Activated naive CD8-positive, alpha-beta T cell treated with anti-CD3 and anti-CD28 coated beads, Interleukin-2, amount 10 ng/mL, durations not matched to agents 7 days and 5 days (primary cell): ENCODE measurements around the gene LRRC2. TPM values are rescaled to one million over a fixed set of nuclear protein-coding genes. Genes with fewer than 3 reads are reported as not detected.
"Not testable (repeated sequence)": the region's sequence is repeated elsewhere in the genome, so short reads cannot be mapped to it uniquely, and the experiment has no call there.

Experiments used
- ATAC-seq: fragments of 150-1000 bp; cut with Tn5 transposase; one replicate; pipeline ENCODE4 v1.10.0; 2021; ENCODE audit warnings: low read depth, moderate library complexity
- POLR2A ChIA-PET: fragments of 350-600 bp; sonication (Branson Sonifier 250); formaldehyde crosslinking; loops from one replicate; lab custom pipeline; 2021; ENCODE audit warnings: antibody characterized with exemption; lab: Charles Lee
- DNase-seq: peaks from one replicate; pipeline ENCODE4 v3.0.0; 2021
- H3K27ac Mint-ChIP-seq: one replicate; pipeline ENCODE4 v1.8.0; 2022; ENCODE audit warnings: mild to moderate bottlenecking, mixed read lengths
- H3K27me3 Mint-ChIP-seq: one replicate; pipeline ENCODE4 v1.8.0; 2022; ENCODE audit warnings: mild to moderate bottlenecking, moderate library complexity, mixed read lengths
- H3K36me3 Mint-ChIP-seq: one replicate; pipeline ENCODE4 v1.8.0; 2021; ENCODE audit warnings: mild to moderate bottlenecking, mixed read lengths
- H3K4me1 Mint-ChIP-seq: one replicate; pipeline ENCODE4 v1.8.0; 2021; ENCODE audit warnings: mixed read lengths
- H3K4me3 Mint-ChIP-seq: one replicate; pipeline ENCODE4 v1.8.0; 2022; ENCODE audit warnings: mild to moderate bottlenecking, moderate library complexity, mixed read lengths
- H3K9me3 Mint-ChIP-seq: one replicate; pipeline ENCODE4 v1.8.0; 2021; ENCODE audit warnings: mixed read lengths
- total RNA-seq, 2 experiments: library from RNA; stranded (reverse); gene quantifications; one replicate each; pipeline ENCODE4 v1.2.3, GENCODE V29; 2021

LRRC2 gene
- total RNA-seq, 2 experiments from 2014 or later, result 0.45 to 0.75 TPM

GRCh38 chr3:46523556-46523955, 42.5 kb downstream of the LRRC2 start:
- no peak overlapping the region for H3K27ac Mint-ChIP-seq

GRCh38 chr3:46522201-46522600, 43.9 kb downstream of the LRRC2 start:
- ATAC-seq, DNase-seq, H3K36me3 Mint-ChIP-seq, POLR2A ChIA-PET, H3K9me3 Mint-ChIP-seq, H3K27ac Mint-ChIP-seq, H3K4me1 Mint-ChIP-seq, H3K4me3 Mint-ChIP-seq: not testable (repeated sequence)
- peaks cover 11% of the 10 kb centered on the region for H3K27me3 Mint-ChIP-seq

More at GRCh38 chr3:46523556-46523955, 42.5 kb downstream of the LRRC2 start:
- ATAC-seq (no peak), DNase-seq (no peak)
- no peaks in the 10 kb centered on the region for H3K36me3 Mint-ChIP-seq
- H3K9me3 Mint-ChIP-seq, result no peaks in the 10 kb centered on the region
- no peak overlapping the region for H3K4me3 Mint-ChIP-seq
- POLR2A ChIA-PET, result no interaction called here
- H3K27me3 Mint-ChIP-seq, result peaks cover 13% of the 10 kb centered on the region
- H3K4me1 Mint-ChIP-seq, result no peaks in the 10 kb centered on the region

- POLR2A ChIA-PET, result no interaction called here
- no peak for DNase-seq
- no peaks in the 10 kb centered on the region for H3K4me1 Mint-ChIP-seq
These were observed 45.0 kb downstream of the LRRC2 start for GRCh38 chr3:46521096-46521495.

GRCh38 chr3:46520531-46520930, 45.6 kb downstream of the LRRC2 start:
- H3K4me1 Mint-ChIP-seq, result no peaks in the 10 kb centered on the region
- POLR2A ChIA-PET, result no interaction called here
- H3K4me3 Mint-ChIP-seq, result no peak overlapping the region
- H3K27ac Mint-ChIP-seq, result no peak overlapping the region
- peaks cover 9% of the 10 kb centered on the region for H3K27me3 Mint-ChIP-seq
- no peak for DNase-seq
- H3K9me3 Mint-ChIP-seq, result no peaks in the 10 kb centered on the region
- ATAC-seq, result no peak
- no peaks in the 10 kb centered on the region for H3K36me3 Mint-ChIP-seq

More at GRCh38 chr3:46521096-46521495, 45.0 kb downstream of the LRRC2 start:
- Mint-ChIP-seq H3K4me3 (no peak overlapping the region), H3K27ac (no peak overlapping the region), H3K36me3 (no peaks in the 10 kb centered on the region), H3K9me3 (no peaks in the 10 kb centered on the region), H3K27me3 (peaks cover 9% of the 10 kb centered on the region)
- no peak for ATAC-seq

- Mint-ChIP-seq H3K27ac (no peak overlapping the region), H3K4me1 (no peaks in the 10 kb centered on the region), H3K36me3 (no peaks in the 10 kb centered on the region), H3K4me3 (no peak overlapping the region), H3K9me3 (no peaks in the 10 kb centered on the region), H3K27me3 (peaks cover 9% of the 10 kb centered on the region)
- POLR2A ChIA-PET, result no interaction called here
- ATAC-seq (no peak), DNase-seq (no peak)
These were observed 46.1 kb downstream of the LRRC2 start for GRCh38 chr3:46519952-46520351.

GRCh38 chr3:46517784-46518181, 48.3 kb downstream of the LRRC2 start:
- ATAC-seq, result no peak
- Mint-ChIP-seq H3K27ac (no peak overlapping the region), H3K4me1 (no peaks in the 10 kb centered on the region), H3K9me3 (no peaks in the 10 kb centered on the region), H3K27me3 (peaks cover 7% of the 10 kb centered on the region), H3K36me3 (no peaks in the 10 kb centered on the region), H3K4me3 (no peak overlapping the region)
- no peak for DNase-seq
- POLR2A ChIA-PET, result no interaction called here

GRCh38 chr3:46517016-46517783, 48.9 kb downstream of the LRRC2 start:
- peaks cover 9% of the 10 kb centered on the region for H3K27me3 Mint-ChIP-seq
- H3K27ac Mint-ChIP-seq, result no peak overlapping the region
- H3K9me3 Mint-ChIP-seq, result no peaks in the 10 kb centered on the region
- POLR2A ChIA-PET, result no interaction called here
- DNase-seq (no peak), ATAC-seq (no peak)
- H3K4me3 Mint-ChIP-seq, result no peak overlapping the region
- no peaks in the 10 kb centered on the region for H3K36me3 Mint-ChIP-seq
- H3K4me1 Mint-ChIP-seq, result no peaks in the 10 kb centered on the region

GRCh38 chr3:46516521-46516920, 49.6 kb downstream of the LRRC2 start:
- DNase-seq (no peak), ATAC-seq (no peak)
- no peaks in the 10 kb centered on the region for H3K36me3 Mint-ChIP-seq
- no peak overlapping the region for H3K27ac Mint-ChIP-seq
- no peaks in the 10 kb centered on the region for H3K4me1 Mint-ChIP-seq
- H3K27me3 Mint-ChIP-seq, result peaks cover 10% of the 10 kb centered on the region
- POLR2A ChIA-PET, result interaction anchor here (0.7 kb wide), 2 partner anchors 30 to 668 kb away, joined by 3 read pairs; no protein-coding TSS in a partner anchor
- no peak overlapping the region for H3K4me3 Mint-ChIP-seq
- no peaks in the 10 kb centered on the region for H3K9me3 Mint-ChIP-seq

GRCh38 chr3:46512191-46512749, 53.8 kb downstream of the LRRC2 start:
- POLR2A ChIA-PET, result no interaction called here
- Mint-ChIP-seq H3K27me3 (peaks cover 15% of the 10 kb centered on the region), H3K4me1 (no peaks in the 10 kb centered on the region), H3K9me3 (no peaks in the 10 kb centered on the region), H3K4me3 (no peak overlapping the region), H3K27ac (no peak overlapping the region), H3K36me3 (no peaks in the 10 kb centered on the region)
- DNase-seq (no peak), ATAC-seq (no peak)

- DNase-seq (no peak), ATAC-seq (no peak)
- no peak overlapping the region for H3K4me3 Mint-ChIP-seq
- no peaks in the 10 kb centered on the region for H3K9me3 Mint-ChIP-seq
- no peak overlapping the region for H3K27ac Mint-ChIP-seq
- H3K27me3 Mint-ChIP-seq, result peaks cover 18% of the 10 kb centered on the region
- no peaks in the 10 kb centered on the region for H3K4me1 Mint-ChIP-seq
- POLR2A ChIA-PET, result no interaction called here
- no peaks in the 10 kb centered on the region for H3K36me3 Mint-ChIP-seq
These were observed 56.4 kb downstream of the LRRC2 start for GRCh38 chr3:46509661-46510187.

- Mint-ChIP-seq H3K36me3 (no peaks in the 10 kb centered on the region), H3K9me3 (no peaks in the 10 kb centered on the region), H3K4me3 (no peak overlapping the region), H3K27ac (no peak overlapping the region), H3K4me1 (no peaks in the 10 kb centered on the region), H3K27me3 (peaks cover 18% of the 10 kb centered on the region)
- POLR2A ChIA-PET, result no interaction called here
- no peak for ATAC-seq
- no peak for DNase-seq
These were observed 57.1 kb downstream of the LRRC2 start for GRCh38 chr3:46508850-46509591.

- H3K27me3 Mint-ChIP-seq, result peaks cover 10% of the 10 kb centered on the region
- H3K9me3 Mint-ChIP-seq, result no peaks in the 10 kb centered on the region
- H3K27ac Mint-ChIP-seq, result no peak overlapping the region
- H3K4me3 Mint-ChIP-seq, result no peak overlapping the region
- DNase-seq (no peak), ATAC-seq (no peak)
- POLR2A ChIA-PET, result no interaction called here
- H3K4me1 Mint-ChIP-seq, result peaks cover 1% of the 10 kb centered on the region
- H3K36me3 Mint-ChIP-seq, result no peaks in the 10 kb centered on the region
These were observed 59.6 kb downstream of the LRRC2 start for GRCh38 chr3:46506526-46506925.

- Mint-ChIP-seq H3K27me3 (peaks cover 6% of the 10 kb centered on the region), H3K36me3 (no peaks in the 10 kb centered on the region), H3K9me3 (no peaks in the 10 kb centered on the region), H3K27ac (no peak overlapping the region), H3K4me1 (peaks cover 1% of the 10 kb centered on the region), H3K4me3 (no peak overlapping the region)
- no peak for DNase-seq
- POLR2A ChIA-PET, result no interaction called here
- ATAC-seq, result no peak
These were observed 60.1 kb downstream of the LRRC2 start for GRCh38 chr3:46505953-46506352.
